ENCODE results near the gene SIPA1. TPM values are rescaled to one million over a fixed set of nuclear protein-coding genes. Genes with fewer than 3 reads are reported as not detected.
A peak's percentile ranks its signal among the peaks of the same experiment; 100 is the strongest.

SIPA1 gene
- total RNA-seq, 2 experiments from 2014 or later = 172 to 180 TPM

- POLR2A ChIA-PET = interaction anchor here (0.9 to 5.3 kb wide), 22 partner anchors 10 to 275 kb away, joined by 3 to 39 read pairs (median 6); partner anchors contain the start of genes KAT5, KCNK7, MALAT1 and MUS81
- TF ChIP-seq, protein P1, sequence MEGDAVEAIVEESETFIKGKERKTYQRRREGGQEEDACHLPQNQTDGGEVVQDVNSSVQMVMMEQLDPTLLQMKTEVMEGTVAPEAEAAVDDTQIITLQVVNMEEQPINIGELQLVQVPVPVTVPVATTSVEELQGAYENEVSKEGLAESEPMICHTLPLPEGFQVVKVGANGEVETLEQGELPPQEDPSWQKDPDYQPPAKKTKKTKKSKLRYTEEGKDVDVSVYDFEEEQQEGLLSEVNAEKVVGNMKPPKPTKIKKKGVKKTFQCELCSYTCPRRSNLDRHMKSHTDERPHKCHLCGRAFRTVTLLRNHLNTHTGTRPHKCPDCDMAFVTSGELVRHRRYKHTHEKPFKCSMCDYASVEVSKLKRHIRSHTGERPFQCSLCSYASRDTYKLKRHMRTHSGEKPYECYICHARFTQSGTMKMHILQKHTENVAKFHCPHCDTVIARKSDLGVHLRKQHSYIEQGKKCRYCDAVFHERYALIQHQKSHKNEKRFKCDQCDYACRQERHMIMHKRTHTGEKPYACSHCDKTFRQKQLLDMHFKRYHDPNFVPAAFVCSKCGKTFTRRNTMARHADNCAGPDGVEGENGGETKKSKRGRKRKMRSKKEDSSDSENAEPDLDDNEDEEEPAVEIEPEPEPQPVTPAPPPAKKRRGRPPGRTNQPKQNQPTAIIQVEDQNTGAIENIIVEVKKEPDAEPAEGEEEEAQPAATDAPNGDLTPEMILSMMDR (IDR thresholded peaks at IDR 0.05) = no peak
- peak overlapping the region; percentile 93 for H3K4me3 Mint-ChIP-seq
- no peaks in the 10 kb centered on the region for H3K27me3 Mint-ChIP-seq
- H3K27ac Mint-ChIP-seq = peak overlapping the region; percentile 97
- CTCF ChIA-PET = interaction anchor here (0.9 to 3.4 kb wide), 15 partner anchors 10 to 164 kb away, joined by 3 to 25 read pairs (median 4); partner anchors contain the start of genes AP5B1, EHBP1L1, FAM89B and SIPA1
- peaks cover 38% of the 10 kb centered on the region for H3K36me3 Mint-ChIP-seq (ENCODE audit: low read depth)
- no peak for ATAC-seq
- peak; percentile 66 for DNase-seq
- no peaks in the 10 kb centered on the region for H3K9me3 Mint-ChIP-seq
- intact Hi-C loops (cut with micrococcal nuclease) = loop anchor here (2.0 kb wide), 1 partner anchor 41 kb away; no protein-coding TSS in a partner anchor
- peaks cover 39% of the 10 kb centered on the region for H3K4me1 Mint-ChIP-seq (ENCODE audit: low read depth)
These were observed 21.8 kb upstream of the SIPA1 start for GRCh38 chr11:65615950-65616574.

DNA sequence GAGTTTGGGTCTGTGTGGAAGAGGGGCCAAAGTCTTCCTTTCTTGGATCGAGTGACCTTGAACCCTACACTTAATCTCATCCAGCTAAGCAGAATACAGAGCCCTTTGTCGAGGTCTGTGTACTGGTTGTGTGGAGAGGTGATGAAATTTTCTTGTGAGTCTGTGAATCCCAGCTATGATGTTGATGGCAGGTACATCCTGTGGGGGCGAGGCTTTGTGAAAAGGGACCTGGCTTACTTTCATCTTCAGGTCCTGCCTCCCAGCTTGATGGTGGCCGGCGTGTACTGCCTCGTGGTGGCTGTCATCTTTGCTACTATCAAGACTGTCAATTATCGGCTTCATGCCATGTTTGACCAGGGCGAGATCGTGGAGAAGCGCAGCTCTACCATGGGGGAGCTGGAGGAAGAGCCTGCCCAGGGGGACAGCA is 21.3 kb upstream of the SIPA1 start:
- Mint-ChIP-seq H3K36me3 (ENCODE audit: low read depth) (peaks cover 39% of the 10 kb centered on the region), H3K4me1 (ENCODE audit: low read depth) (peaks cover 35% of the 10 kb centered on the region), H3K4me3 (peak overlapping the region; percentile 93), H3K27ac (peak overlapping the region; percentile 93), H3K9me3 (no peaks in the 10 kb centered on the region), H3K27me3 (no peaks in the 10 kb centered on the region)
- DNase-seq (peak; percentile 66), ATAC-seq (no peak)
- TF ChIP-seq, protein P1 (IDR thresholded peaks at IDR 0.05) = no peak
- POLR2A ChIA-PET = interaction anchor here (0.8 to 5.3 kb wide), 8 partner anchors 9 to 91 kb away, joined by 3 to 39 read pairs (median 4); partner anchors contain the start of genes SCYL1 and SIPA1
- CTCF ChIA-PET = interaction anchor here (0.9 to 2.4 kb wide), 9 partner anchors 9 to 114 kb away, joined by 3 to 12 read pairs (median 3); partner anchors contain the start of gene ZNRD2
- intact Hi-C loops (cut with micrococcal nuclease) = no loop called here

DNA sequence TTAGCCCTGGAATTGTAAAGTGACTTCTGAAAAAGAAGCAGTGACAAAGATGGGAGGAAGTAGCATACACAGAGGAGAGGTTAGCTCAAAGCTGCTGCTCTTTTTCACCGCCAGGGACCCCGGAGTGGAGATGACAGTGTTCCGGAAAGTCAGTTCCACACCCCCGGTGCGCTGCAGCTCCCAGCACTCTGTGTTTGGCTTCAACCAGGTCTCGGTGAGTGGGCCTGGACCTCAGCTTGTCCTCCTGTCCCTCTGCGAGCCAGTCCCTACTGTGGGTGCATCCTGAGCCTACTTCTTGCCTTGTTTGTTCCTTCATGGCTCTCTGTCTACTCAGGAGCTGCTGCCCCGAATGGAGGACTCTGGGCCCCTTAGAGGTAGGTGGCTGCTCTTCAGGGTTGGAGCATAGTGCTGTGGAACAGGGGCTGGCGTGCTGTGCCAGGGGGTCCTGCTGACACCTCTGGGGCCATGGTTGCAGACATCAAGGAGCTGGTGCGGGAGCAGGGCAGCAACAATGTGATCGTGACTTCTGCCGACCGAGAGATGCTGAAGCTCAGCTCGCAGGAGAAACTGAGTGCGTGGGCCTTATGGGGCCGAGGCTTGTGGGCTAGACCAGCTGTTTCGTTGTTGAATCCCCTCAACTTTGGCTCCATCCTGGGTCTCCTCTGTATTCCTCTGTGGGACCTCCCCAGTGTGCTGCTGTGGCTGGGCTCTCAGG is 20.6 kb upstream of the SIPA1 start:
- H3K4me1 Mint-ChIP-seq (ENCODE audit: low read depth) = peaks cover 31% of the 10 kb centered on the region
- no peaks in the 10 kb centered on the region for H3K27me3 Mint-ChIP-seq
- H3K9me3 Mint-ChIP-seq = no peaks in the 10 kb centered on the region
- peak overlapping the region; percentile 93 for H3K4me3 Mint-ChIP-seq
- ATAC-seq = no peak
- DNase-seq = no peak
- POLR2A ChIA-PET = interaction anchor here (0.8 to 5.3 kb wide), 7 partner anchors 8 to 46 kb away, joined by 3 to 39 read pairs (median 4); partner anchors contain the start of gene SIPA1
- intact Hi-C loops (cut with micrococcal nuclease) = no loop called here
- peak overlapping the region; percentile 93 for H3K27ac Mint-ChIP-seq
- TF ChIP-seq, protein P1 (IDR thresholded peaks at IDR 0.05) = no peak
- CTCF ChIA-PET = interaction anchor here (0.9 to 2.4 kb wide), 9 partner anchors 9 to 77 kb away, joined by 3 to 12 read pairs (median 4); partner anchors contain the start of gene ZNRD2
- peaks cover 38% of the 10 kb centered on the region for H3K36me3 Mint-ChIP-seq (ENCODE audit: low read depth)

DNA sequence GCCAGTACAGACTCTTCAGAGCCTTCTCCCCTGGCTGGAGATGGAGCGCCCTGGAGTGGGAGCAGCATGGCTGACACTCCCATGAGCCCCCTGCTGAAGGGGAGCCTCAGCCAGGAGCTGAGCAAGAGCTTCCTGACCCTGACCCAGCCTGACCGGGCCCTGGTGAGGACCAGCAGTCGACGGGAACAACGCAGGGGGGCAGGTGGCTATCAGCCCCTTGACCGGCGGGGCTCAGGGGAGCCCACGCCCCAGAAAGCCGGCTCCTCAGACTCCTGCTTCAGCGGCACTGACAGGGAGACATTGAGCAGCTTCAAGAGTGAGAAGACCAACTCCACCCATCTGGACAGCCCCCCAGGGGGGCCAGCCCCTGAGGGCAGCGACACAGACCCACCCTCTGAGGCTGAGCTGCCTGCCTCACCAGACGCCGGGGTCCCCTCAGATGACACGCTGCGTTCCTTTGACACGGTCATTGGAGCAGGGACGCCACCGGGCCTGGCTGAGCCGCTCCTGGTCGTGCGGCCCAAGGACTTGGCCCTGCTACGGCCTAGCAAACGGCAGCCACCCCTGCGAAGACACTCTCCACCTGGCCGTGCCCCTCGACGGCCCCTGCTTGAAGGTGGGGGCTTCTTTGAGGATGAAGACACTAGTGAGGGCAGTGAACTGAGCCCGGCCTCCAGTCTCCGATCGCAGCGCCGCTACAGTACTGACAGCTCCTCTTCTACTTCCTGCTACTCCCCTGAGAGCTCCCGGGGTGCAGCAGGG is 19.7 kb upstream of the SIPA1 start:
- ATAC-seq = no peak
- DNase-seq = no peak
- no peaks in the 10 kb centered on the region for H3K9me3 Mint-ChIP-seq
- H3K27me3 Mint-ChIP-seq = no peaks in the 10 kb centered on the region
- H3K4me3 Mint-ChIP-seq = peak overlapping the region; percentile 93
- H3K4me1 Mint-ChIP-seq (ENCODE audit: low read depth) = peaks cover 22% of the 10 kb centered on the region
- peak overlapping the region; percentile 74 for H3K27ac Mint-ChIP-seq
- TF ChIP-seq, protein P1 (IDR thresholded peaks at IDR 0.05) = no peak
- ChIA-PET CTCF (interaction anchor here (1.2 to 2.4 kb wide), 3 partner anchors 8 to 15 kb away, joined by 3 to 12 read pairs (median 5); no protein-coding TSS in a partner anchor), POLR2A (interaction anchor here (0.7 to 5.3 kb wide), 5 partner anchors 11 to 41 kb away, joined by 4 to 39 read pairs (median 5); partner anchors contain the start of gene SIPA1)
- peaks cover 34% of the 10 kb centered on the region for H3K36me3 Mint-ChIP-seq (ENCODE audit: low read depth)
- intact Hi-C loops (cut with micrococcal nuclease) = no loop called here

All from activated CD8-positive, alpha-beta T cell treated with anti-CD3 and anti-CD28 coated beads for 36 hours (primary cell).